Smooth muscle cell (in vitro differentiated cells): ENCODE data around the gene TBC1D25. TPM values are rescaled to one million over a fixed set of nuclear protein-coding genes. Genes with fewer than 3 reads are reported as not detected.

ENCODE experiments used
- DNase-seq: peaks from one replicate; lab custom pipeline; 2025; ENCODE audit not compliant: unreplicated experiment; lab: John Stamatoyannopoulos, UW
- H2AFZ ChIP-seq: fragments of 200-600 bp; sonication (generic); 2 replicates; pipeline ENCODE4 v1.6.0; 2016; ENCODE audit warnings: antibody characterized with exemption, low read depth, mild to moderate bottlenecking
- H3F3A ChIP-seq: fragments of 200-600 bp; sonication (generic); 2 replicates; pipeline ENCODE4 v1.6.0; 2017; ENCODE audit warnings: antibody characterized with exemption, low read depth
- H3K27ac ChIP-seq: fragments of 200-600 bp; sonication (generic); 2 replicates; pipeline ENCODE4 v1.5.1; 2016; ENCODE audit warnings: low read depth, mild to moderate bottlenecking
- H3K27me3 ChIP-seq: fragments of 200-600 bp; sonication (generic); 2 replicates; pipeline ENCODE4 v1.6.1; 2016; ENCODE audit warnings: low read depth, mild to moderate bottlenecking
- H3K36me3 ChIP-seq: fragments of 200-600 bp; sonication (generic); 2 replicates; pipeline ENCODE4 v1.5.1; 2016; ENCODE audit warnings: low read depth
- H3K4me1 ChIP-seq: fragments of 200-600 bp; sonication (generic); 2 replicates; pipeline ENCODE4 v1.5.1; 2016; ENCODE audit warnings: low read depth
- H3K4me2 ChIP-seq: fragments of 200-600 bp; sonication (generic); 2 replicates; pipeline ENCODE4 v1.6.0; 2016; ENCODE audit warnings: mild to moderate bottlenecking
- H3K4me3 ChIP-seq: fragments of 200-600 bp; sonication (generic); 2 replicates; pipeline ENCODE4 v1.5.1; 2016; ENCODE audit warnings: mild to moderate bottlenecking
- H3K79me2 ChIP-seq: fragments of 200-600 bp; sonication (generic); 2 replicates; pipeline ENCODE4 v1.6.0; 2016; ENCODE audit warnings: low read depth, mild to moderate bottlenecking
- H3K9ac ChIP-seq: fragments of 200-600 bp; sonication (generic); 2 replicates; pipeline ENCODE4 v1.6.0; 2016; ENCODE audit warnings: low read depth
- H3K9me3 ChIP-seq: fragments of 200-600 bp; sonication (generic); replicated peaks from 2 replicates; pipeline ENCODE4 v1.5.1; 2016; ENCODE audit warnings: low read depth
- H4K20me1 ChIP-seq: fragments of 200-600 bp; sonication (generic); 2 replicates; pipeline ENCODE4 v1.6.0; 2016; ENCODE audit warnings: low read depth
- WGBS: methylation state at CpG from one replicate; pipeline ENCODE4 v1.1.7; 2016; ENCODE audit warnings: low lambda C conversion rate; 5-methylcytosine and 5-hydroxymethylcytosine counted together
- polyA plus RNA-seq: library from polyadenylated mRNA; unstranded; fragments of >200 nt; fragmentation: Nextera tagmentation; extraction: Ambion mirVana; gene quantifications from 2 replicates; pipeline ENCODE4 v1.2.1, GENCODE V29; 2016
- total RNA-seq: library from RNA; depleted of rRNA; stranded (reverse); fragments of >200 nt; gene quantifications from 2 replicates; pipeline ENCODE4 v1.2.3, GENCODE V29; 2014
- TF ChIP-seq, protein P1 (sequence below): fragments of 200-600 bp; sonication (generic); IDR thresholded peaks from 2 replicates; pipeline ENCODE4 v1.5.1; 2017; ENCODE audit warnings: borderline replicate concordance, mild to moderate bottlenecking, antibody characterized with exemption; ENCODE audit not compliant: insufficient read depth, poor library complexity, severe bottlenecking

The TBC1D25 gene
- total and polyA plus RNA-seq, 2 experiments from 2014 or later: 3.8 to 9.7 TPM

DNA sequence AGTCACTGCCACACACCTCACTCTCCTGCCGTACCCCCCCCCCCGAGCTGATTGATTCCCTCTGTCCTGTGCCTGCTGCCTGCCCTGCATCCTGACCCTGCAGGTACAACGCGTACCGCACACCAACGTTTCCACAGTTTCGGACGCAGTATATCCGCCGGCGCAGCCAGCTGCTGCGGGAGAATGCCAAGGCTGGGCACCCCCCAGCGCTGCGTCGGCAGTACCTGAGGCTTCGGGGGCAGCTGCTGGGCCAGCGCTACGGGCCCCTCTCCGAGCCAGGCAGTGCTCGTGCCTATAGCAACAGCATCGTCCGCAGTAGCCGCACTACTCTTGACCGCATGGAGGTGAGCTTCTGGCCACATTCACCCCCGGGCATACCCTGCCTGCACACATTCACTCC is 59.1 kb downstream of the TBC1D25 start:
- H4K20me1 ChIP-seq: no peaks in the 10 kb centered on the region
- peak overlapping the region; percentile 67 for H3K4me3 ChIP-seq
- no peaks in the 10 kb centered on the region for H3K36me3 ChIP-seq
- peak overlapping the region; percentile 83 for H3K4me2 ChIP-seq
- no peak overlapping the region for H2AFZ ChIP-seq
- TF ChIP-seq, protein P1, sequence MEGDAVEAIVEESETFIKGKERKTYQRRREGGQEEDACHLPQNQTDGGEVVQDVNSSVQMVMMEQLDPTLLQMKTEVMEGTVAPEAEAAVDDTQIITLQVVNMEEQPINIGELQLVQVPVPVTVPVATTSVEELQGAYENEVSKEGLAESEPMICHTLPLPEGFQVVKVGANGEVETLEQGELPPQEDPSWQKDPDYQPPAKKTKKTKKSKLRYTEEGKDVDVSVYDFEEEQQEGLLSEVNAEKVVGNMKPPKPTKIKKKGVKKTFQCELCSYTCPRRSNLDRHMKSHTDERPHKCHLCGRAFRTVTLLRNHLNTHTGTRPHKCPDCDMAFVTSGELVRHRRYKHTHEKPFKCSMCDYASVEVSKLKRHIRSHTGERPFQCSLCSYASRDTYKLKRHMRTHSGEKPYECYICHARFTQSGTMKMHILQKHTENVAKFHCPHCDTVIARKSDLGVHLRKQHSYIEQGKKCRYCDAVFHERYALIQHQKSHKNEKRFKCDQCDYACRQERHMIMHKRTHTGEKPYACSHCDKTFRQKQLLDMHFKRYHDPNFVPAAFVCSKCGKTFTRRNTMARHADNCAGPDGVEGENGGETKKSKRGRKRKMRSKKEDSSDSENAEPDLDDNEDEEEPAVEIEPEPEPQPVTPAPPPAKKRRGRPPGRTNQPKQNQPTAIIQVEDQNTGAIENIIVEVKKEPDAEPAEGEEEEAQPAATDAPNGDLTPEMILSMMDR: no peak
- WGBS: 93% methylated on average over 25 of the region's 25 CpGs
- H3K27me3 ChIP-seq: no peaks in the 10 kb centered on the region
- H3F3A ChIP-seq: no peaks in the 10 kb centered on the region
- no peaks in the 10 kb centered on the region for H3K4me1 ChIP-seq
- DNase-seq: no peak
- no peak overlapping the region for H3K9ac ChIP-seq
- H3K79me2 ChIP-seq: no peaks in the 10 kb centered on the region
- no peaks in the 10 kb centered on the region for H3K9me3 ChIP-seq
- no peak overlapping the region for H3K27ac ChIP-seq

DNA sequence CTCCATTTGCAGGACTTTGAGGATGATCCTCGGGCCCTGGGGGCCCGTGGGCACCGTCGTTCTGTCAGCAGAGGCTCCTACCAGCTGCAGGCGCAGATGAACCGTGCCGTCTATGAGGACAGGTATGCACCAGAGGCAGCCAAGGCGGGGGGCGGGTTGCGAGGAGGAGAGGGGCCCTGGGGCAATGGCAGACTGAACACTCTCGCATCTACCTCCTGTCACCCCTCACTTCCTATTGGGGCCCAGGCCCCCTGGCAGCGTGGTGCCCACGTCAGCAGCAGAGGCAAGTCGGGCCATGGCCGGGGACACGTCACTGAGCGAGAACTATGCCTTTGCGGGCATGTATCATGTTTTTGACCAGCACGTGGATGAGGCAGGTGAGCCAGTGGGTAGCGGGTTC is 59.8 kb downstream of the TBC1D25 start:
- 88% methylated on average over 20 of the region's 20 CpGs for WGBS
- Histone ChIP-seq H3K27ac (no peak overlapping the region), H4K20me1 (no peaks in the 10 kb centered on the region), H3K4me2 (no peak overlapping the region), H3K27me3 (no peaks in the 10 kb centered on the region), H3K79me2 (no peaks in the 10 kb centered on the region), H3K4me3 (no peak overlapping the region), H3F3A (no peaks in the 10 kb centered on the region), H3K9ac (no peak overlapping the region), H3K9me3 (no peaks in the 10 kb centered on the region), H3K36me3 (no peaks in the 10 kb centered on the region), H2AFZ (no peak overlapping the region), H3K4me1 (no peaks in the 10 kb centered on the region)
- no peak for DNase-seq
- TF ChIP-seq, protein P1: no peak

DNA sequence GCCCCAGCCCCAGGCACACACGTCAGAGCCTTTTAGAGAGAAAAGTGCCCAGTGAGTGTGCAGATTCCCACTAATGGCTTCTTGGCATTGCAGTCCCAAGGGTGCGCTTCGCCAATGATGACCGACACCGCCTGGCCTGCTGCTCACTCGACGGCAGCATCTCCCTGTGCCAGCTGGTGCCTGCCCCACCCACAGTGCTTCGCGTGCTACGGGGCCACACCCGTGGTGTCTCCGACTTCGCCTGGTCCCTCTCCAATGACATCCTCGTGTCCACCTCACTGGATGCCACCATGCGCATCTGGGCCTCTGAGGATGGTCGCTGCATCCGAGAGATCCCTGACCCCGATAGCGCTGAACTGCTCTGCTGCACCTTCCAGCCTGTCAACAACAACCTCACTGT is 60.7 kb downstream of the TBC1D25 start:
- Histone ChIP-seq H3K4me3 (no peak overlapping the region), H2AFZ (no peak overlapping the region), H3K9ac (no peak overlapping the region), H3K9me3 (no peaks in the 10 kb centered on the region), H3K27me3 (no peaks in the 10 kb centered on the region), H3K79me2 (no peaks in the 10 kb centered on the region), H3K36me3 (no peaks in the 10 kb centered on the region), H3F3A (no peaks in the 10 kb centered on the region), H3K4me1 (no peaks in the 10 kb centered on the region), H3K4me2 (no peak overlapping the region), H4K20me1 (no peaks in the 10 kb centered on the region), H3K27ac (no peak overlapping the region)
- DNase-seq: no peak
- TF ChIP-seq, protein P1: no peak
- 93% methylated on average over 19 of the region's 19 CpGs for WGBS

DNA sequence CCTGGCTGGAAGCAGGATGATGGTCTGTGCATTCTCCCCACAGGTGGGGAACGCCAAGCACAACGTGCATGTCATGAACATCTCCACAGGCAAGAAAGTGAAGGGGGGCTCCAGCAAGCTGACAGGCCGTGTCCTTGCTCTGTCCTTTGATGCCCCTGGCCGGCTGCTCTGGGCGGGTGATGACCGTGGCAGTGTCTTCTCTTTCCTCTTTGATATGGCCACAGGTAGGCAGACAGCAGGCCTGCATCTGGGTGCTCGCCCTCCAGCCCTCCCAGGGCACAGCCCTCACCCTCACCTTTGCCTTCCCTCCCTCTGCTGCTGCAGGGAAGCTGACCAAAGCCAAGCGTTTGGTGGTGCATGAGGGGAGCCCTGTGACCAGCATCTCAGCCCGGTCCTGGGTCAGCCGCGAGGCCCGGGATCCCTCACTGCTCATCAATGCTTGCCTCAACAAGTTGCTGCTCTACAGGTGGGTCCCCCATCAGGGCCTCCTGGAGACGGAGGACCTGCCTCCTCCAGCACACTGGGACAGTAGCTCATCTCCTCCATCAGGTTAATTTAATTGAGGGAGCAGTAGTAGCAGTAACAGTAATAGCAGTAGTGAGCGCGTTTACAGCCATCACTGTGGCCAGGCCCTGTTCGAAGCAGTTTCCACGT is 62.4 kb downstream of the TBC1D25 start:
- no peak overlapping the region for H3K27ac ChIP-seq
- no peak overlapping the region for H3K4me3 ChIP-seq
- no peak for DNase-seq
- H3K4me2 ChIP-seq: no peak overlapping the region
- H3F3A ChIP-seq: no peaks in the 10 kb centered on the region
- no peak overlapping the region for H2AFZ ChIP-seq
- TF ChIP-seq, protein P1: no peak
- H3K27me3 ChIP-seq: no peaks in the 10 kb centered on the region
- H3K4me1 ChIP-seq: no peaks in the 10 kb centered on the region
- no peaks in the 10 kb centered on the region for H4K20me1 ChIP-seq
- H3K9me3 ChIP-seq: no peaks in the 10 kb centered on the region
- WGBS: 76% methylated on average over 17 of the region's 17 CpGs
- no peaks in the 10 kb centered on the region for H3K36me3 ChIP-seq
- no peak overlapping the region for H3K9ac ChIP-seq
- H3K79me2 ChIP-seq: no peaks in the 10 kb centered on the region
